SK-N-SH treated with all-trans-retinoic acid at 6 μM for 48 hours (cell line): ENCODE data around the gene SELPLG.

Experiments
- ATAC-seq: fragments of 200-7000 bp; cut with Tn5 transposase; 3 replicates; pipeline ENCODE4 v1.9.1; 2020; ENCODE audit warnings: mild to moderate bottlenecking, moderate library complexity
- ARNTL ChIP-seq: fragments of 450-650 bp; formaldehyde crosslinking; IDR thresholded peaks from 2 replicates; pipeline ENCODE4 v1.5.0; 2020; ENCODE audit warnings: low read depth, mild to moderate bottlenecking, moderate library complexity, borderline replicate concordance
- BACH2 ChIP-seq: fragments of 250-450 bp; sonication (Bioruptor Pico); IDR thresholded peaks from 2 replicates; pipeline ENCODE4 v1.9.0; 2021; ENCODE audit warnings: mild to moderate bottlenecking, borderline replicate concordance
- CSDC2 ChIP-seq: fragments of 250-450 bp; sonication (Bioruptor Pico); IDR thresholded peaks from 2 replicates; pipeline ENCODE4 v1.5.0; 2020; ENCODE audit warnings: mild to moderate bottlenecking, moderate library complexity
- ESRRG ChIP-seq: fragments of 250-450 bp; sonication (Bioruptor Pico); IDR thresholded peaks from 2 replicates; pipeline ENCODE4 v1.6.1; 2021; ENCODE audit warnings: mild to moderate bottlenecking
- GLIS3 ChIP-seq: fragments of 250-450 bp; sonication (Bioruptor Pico); IDR thresholded peaks from 2 replicates; pipeline ENCODE4 v1.5.0; 2020; ENCODE audit warnings: mild to moderate bottlenecking, moderate library complexity
- ISL1 ChIP-seq: fragments of 250-450 bp; sonication (Bioruptor Pico); IDR thresholded peaks from 2 replicates; pipeline ENCODE4 v2.1.2; 2022; ENCODE audit warnings: mild to moderate bottlenecking, moderate library complexity
- RARB ChIP-seq: fragments of 250-450 bp; sonication (Bioruptor Pico); IDR thresholded peaks from 2 replicates; pipeline ENCODE4 v1.8.0; 2021; ENCODE audit warnings: mild to moderate bottlenecking, moderate library complexity
- SNAI2 ChIP-seq: fragments of 250-450 bp; sonication (Bioruptor Pico); IDR thresholded peaks from 2 replicates; pipeline ENCODE4 v1.5.0; 2020; ENCODE audit warnings: mild to moderate bottlenecking, moderate library complexity
- TCF4 ChIP-seq: fragments of 250-450 bp; sonication (Bioruptor Pico); IDR thresholded peaks from 2 replicates; pipeline ENCODE4 v1.8.0; 2021; ENCODE audit warnings: mild to moderate bottlenecking, moderate library complexity, borderline replicate concordance
- TOX ChIP-seq: fragments of 250-450 bp; sonication (Bioruptor Pico); IDR thresholded peaks from 2 replicates; pipeline ENCODE4 v1.8.0; 2021; ENCODE audit warnings: mild to moderate bottlenecking, moderate library complexity, borderline replicate concordance
- ZFP3 ChIP-seq: fragments of 250-450 bp; sonication (Bioruptor Pico); IDR thresholded peaks from 2 replicates; pipeline ENCODE4 v1.5.0; 2020; ENCODE audit warnings: mild to moderate bottlenecking, moderate library complexity
- ZFP30 ChIP-seq: fragments of 450-650 bp; formaldehyde crosslinking; IDR thresholded peaks from 2 replicates; pipeline ENCODE4 v1.5.0; 2022; ENCODE audit warnings: mild to moderate bottlenecking, moderate library complexity
- ZNF565 ChIP-seq: fragments of 450-650 bp; formaldehyde crosslinking; conservative IDR thresholded peaks from 2 replicates; pipeline ENCODE4 v1.5.0; 2020; ENCODE audit warnings: low read depth, mild to moderate bottlenecking, moderate library complexity
- ZNF70 ChIP-seq: fragments of 450-650 bp; formaldehyde crosslinking; IDR thresholded peaks from 2 replicates; pipeline ENCODE4 v1.5.0; 2020; ENCODE audit warnings: mild to moderate bottlenecking, moderate library complexity
- ZNF8 ChIP-seq: fragments of 450-650 bp; formaldehyde crosslinking; IDR thresholded peaks from 2 replicates; pipeline ENCODE4 v1.5.0; 2020; ENCODE audit warnings: mild to moderate bottlenecking, moderate library complexity
- TF ChIP-seq, protein P1 (sequence below): fragments of 250-450 bp; sonication (Bioruptor Pico); IDR thresholded peaks from 2 replicates; pipeline ENCODE4 v1.5.0; 2020; ENCODE audit warnings: mild to moderate bottlenecking, moderate library complexity
- TF ChIP-seq, protein P2 (sequence below): fragments of 250-450 bp; sonication (Bioruptor Pico); IDR thresholded peaks from 2 replicates; pipeline ENCODE4 v1.5.1; 2020; ENCODE audit warnings: low read depth, mild to moderate bottlenecking, moderate library complexity
- TF ChIP-seq, protein P3 (sequence below): fragments of 250-450 bp; sonication (Bioruptor Pico); IDR thresholded peaks from 2 replicates; pipeline ENCODE4 v1.8.0; 2021; ENCODE audit warnings: low read depth, mild to moderate bottlenecking, moderate library complexity, borderline replicate concordance

SELPLG gene

GRCh38 chr12:108644811-108645120, 11.1 kb upstream of the SELPLG start (continued):
- no peak for TF ChIP-seq ZNF565 (CRISPR knock-in tag)
- TF ChIP-seq, all 23 proteins: peak for 0

DNA sequence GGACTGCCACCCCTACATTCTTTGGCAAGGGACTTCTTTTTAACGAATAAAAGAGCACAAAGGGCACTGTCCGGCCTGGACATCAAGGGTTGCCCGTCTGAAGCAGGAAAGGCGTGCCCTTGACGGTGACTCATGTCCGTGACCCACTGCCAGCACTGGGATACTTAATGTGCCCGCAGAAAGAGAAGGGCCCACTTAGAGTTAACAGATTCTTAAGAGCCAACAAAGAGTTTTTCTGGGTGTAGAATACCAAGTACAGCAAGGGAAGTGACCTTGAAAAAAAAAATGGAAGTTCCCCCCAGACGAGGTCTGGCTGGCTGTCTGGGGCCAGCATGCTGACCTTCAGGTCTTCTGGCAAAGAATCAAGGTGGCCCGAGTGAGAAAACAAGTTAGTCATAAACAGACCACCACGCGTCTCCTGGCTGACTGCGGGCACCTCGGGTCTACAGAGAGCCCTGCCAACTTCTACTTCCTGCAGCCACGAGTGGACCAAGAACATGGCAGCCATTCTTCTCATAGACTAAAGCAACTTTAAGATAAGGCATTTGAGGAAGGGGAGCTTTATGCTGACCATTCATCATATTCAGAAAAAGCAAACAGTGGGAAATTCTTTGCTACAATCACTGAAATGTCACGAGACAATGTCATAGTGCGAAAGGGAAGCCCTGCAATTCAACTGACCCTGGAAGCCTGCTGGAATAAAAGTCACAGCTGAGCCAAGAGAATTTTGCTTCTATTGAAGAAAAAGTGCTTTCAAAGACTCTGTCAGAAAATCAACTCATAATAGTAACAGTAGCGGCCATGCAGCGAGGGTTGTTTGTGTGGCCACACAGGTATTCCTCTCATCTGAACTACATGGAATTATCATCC, 10.5 kb upstream of the SELPLG start:
- peak; percentile 60 for ATAC-seq
- TF ChIP-seq, protein P1, sequence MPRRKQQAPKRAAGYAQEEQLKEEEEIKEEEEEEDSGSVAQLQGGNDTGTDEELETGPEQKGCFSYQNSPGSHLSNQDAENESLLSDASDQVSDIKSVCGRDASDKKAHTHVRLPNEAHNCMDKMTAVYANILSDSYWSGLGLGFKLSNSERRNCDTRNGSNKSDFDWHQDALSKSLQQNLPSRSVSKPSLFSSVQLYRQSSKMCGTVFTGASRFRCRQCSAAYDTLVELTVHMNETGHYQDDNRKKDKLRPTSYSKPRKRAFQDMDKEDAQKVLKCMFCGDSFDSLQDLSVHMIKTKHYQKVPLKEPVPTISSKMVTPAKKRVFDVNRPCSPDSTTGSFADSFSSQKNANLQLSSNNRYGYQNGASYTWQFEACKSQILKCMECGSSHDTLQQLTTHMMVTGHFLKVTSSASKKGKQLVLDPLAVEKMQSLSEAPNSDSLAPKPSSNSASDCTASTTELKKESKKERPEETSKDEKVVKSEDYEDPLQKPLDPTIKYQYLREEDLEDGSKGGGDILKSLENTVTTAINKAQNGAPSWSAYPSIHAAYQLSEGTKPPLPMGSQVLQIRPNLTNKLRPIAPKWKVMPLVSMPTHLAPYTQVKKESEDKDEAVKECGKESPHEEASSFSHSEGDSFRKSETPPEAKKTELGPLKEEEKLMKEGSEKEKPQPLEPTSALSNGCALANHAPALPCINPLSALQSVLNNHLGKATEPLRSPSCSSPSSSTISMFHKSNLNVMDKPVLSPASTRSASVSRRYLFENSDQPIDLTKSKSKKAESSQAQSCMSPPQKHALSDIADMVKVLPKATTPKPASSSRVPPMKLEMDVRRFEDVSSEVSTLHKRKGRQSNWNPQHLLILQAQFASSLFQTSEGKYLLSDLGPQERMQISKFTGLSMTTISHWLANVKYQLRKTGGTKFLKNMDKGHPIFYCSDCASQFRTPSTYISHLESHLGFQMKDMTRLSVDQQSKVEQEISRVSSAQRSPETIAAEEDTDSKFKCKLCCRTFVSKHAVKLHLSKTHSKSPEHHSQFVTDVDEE (CRISPR knock-in tag): no peak
- TF ChIP-seq ISL1 (CRISPR knock-in tag): peak; percentile 25; the same call in 1 of the 2 replicates
- 0 out of 2 replicates have a peak, but pooled peaks have one; percentile 7 for TF ChIP-seq ZFP3 (CRISPR knock-in tag)
- no peak for TF ChIP-seq TCF4 (CRISPR knock-in tag)
- no peak for TF ChIP-seq TOX (CRISPR knock-in tag)
- no peak for TF ChIP-seq ZFP30 (CRISPR knock-in tag)

GRCh38 chr12:108642899-108643654, 9.4 kb upstream of the SELPLG start:
- TF ChIP-seq CSDC2 (CRISPR knock-in tag) (no peak), GLIS3 (CRISPR knock-in tag) (no peak), ZNF8 (no peak), RARB (CRISPR knock-in tag) (no peak), TOX (CRISPR knock-in tag) (no peak), ZNF70 (CRISPR knock-in tag) (no peak), SNAI2 (CRISPR knock-in tag) (no peak), ZFP3 (CRISPR knock-in tag) (no peak)
- TF ChIP-seq, protein P2, sequence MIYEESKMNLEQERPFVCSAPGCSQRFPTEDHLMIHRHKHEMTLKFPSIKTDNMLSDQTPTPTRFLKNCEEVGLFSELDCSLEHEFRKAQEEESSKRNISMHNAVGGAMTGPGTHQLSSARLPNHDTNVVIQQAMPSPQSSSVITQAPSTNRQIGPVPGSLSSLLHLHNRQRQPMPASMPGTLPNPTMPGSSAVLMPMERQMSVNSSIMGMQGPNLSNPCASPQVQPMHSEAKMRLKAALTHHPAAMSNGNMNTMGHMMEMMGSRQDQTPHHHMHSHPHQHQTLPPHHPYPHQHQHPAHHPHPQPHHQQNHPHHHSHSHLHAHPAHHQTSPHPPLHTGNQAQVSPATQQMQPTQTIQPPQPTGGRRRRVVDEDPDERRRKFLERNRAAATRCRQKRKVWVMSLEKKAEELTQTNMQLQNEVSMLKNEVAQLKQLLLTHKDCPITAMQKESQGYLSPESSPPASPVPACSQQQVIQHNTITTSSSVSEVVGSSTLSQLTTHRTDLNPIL (CRISPR knock-in tag): no peak
- ATAC-seq: no peak

DNA sequence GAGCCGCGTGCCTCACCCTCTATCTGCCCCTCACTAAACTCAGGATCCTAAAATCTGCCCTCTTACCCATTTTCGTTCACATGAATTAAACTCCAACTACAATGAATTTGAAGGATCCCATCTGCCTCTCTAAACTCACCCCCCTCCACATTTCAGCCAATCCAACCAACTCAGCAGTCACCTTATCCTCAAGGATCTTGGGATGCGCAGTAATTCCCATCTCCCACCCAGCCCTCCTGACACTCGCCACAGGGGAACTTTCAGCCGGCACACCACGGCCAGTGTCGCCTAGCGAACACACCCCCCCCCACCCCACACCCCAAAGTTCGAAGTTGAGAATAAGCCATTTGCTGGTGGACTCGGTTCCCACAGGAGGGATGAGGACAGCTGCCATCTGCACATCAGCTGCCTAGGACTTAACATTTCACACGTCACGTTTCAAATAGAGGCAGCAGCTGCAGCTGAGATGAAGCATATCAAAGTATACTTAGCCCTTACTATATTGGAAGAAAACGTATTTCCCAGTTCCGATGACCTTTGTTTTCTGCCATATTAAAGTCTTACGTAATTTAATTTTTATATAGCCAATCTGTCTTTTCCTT, 8.7 kb upstream of the SELPLG start:
- no peak for TF ChIP-seq BACH2
- TF ChIP-seq, protein P3, sequence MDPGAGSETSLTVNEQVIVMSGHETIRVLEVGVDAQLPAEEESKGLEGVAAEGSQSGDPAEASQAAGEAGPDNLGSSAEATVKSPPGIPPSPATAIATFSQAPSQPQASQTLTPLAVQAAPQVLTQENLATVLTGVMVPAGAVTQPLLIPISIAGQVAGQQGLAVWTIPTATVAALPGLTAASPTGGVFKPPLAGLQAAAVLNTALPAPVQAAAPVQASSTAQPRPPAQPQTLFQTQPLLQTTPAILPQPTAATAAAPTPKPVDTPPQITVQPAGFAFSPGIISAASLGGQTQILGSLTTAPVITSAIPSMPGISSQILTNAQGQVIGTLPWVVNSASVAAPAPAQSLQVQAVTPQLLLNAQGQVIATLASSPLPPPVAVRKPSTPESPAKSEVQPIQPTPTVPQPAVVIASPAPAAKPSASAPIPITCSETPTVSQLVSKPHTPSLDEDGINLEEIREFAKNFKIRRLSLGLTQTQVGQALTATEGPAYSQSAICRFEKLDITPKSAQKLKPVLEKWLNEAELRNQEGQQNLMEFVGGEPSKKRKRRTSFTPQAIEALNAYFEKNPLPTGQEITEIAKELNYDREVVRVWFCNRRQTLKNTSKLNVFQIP (CRISPR knock-in tag): no peak
- no peak for TF ChIP-seq ESRRG (CRISPR knock-in tag)
- TF ChIP-seq ZFP3 (CRISPR knock-in tag): no peak
- no peak for TF ChIP-seq RARB (CRISPR knock-in tag)
- no peak for TF ChIP-seq ZNF565 (CRISPR knock-in tag)
- no peak for TF ChIP-seq ARNTL (CRISPR knock-in tag)
- no peak for TF ChIP-seq GLIS3 (CRISPR knock-in tag)
- no peak for ATAC-seq
